Measurements from ENCODE around the gene TXNDC2. TPM values are rescaled to one million over a fixed set of nuclear protein-coding genes. Genes with fewer than 3 reads are reported as not detected.

The TXNDC2 gene
- total and polyA plus RNA-seq, 10 of the 15 experiments (the other 5 are each of a cell fraction or from before 2014, with no cell fraction given): 0.04 to 0.07 (median 0.06) TPM; not detected in 7

- WGBS (ENCODE audit: insufficient coverage, insufficient replicate concordance, low lambda C conversion rate, missing lambda C conversion rate): 71% methylated on average over 4 of the region's 4 CpGs
- TF ChIP-seq USF1 (IDR thresholded peaks at IDR 0.05; ENCODE audit: borderline replicate concordance, extremely low read length, insufficient read depth, low read depth, low read length) (no peak), HDAC2 (IDR thresholded peaks at IDR 0.05) (no peak), JUND (IDR thresholded peaks at IDR 0.05; ENCODE audit: low read depth, low read length) (no peak), SUPT20H (IDR thresholded peaks at IDR 0.05; ENCODE audit: borderline replicate concordance, control insufficient read depth, low read depth, low read length) (no peak), NR2C1 (IDR thresholded peaks at IDR 0.05) (no peak), MTA3 (IDR thresholded peaks at IDR 0.05; ENCODE audit: borderline replicate concordance, low read length) (no peak), HCFC1 (IDR thresholded peaks at IDR 0.05; ENCODE audit: low read length) (no peak), CREM (IDR thresholded peaks at IDR 0.05; ENCODE audit: low read depth) (no peak), E4F1 (IDR thresholded peaks at IDR 0.05; ENCODE audit: borderline replicate concordance, partially characterized antibody) (no peak), RB1 (IDR thresholded peaks at IDR 0.05; ENCODE audit: borderline replicate concordance) (no peak), BCLAF1 (IDR thresholded peaks at IDR 0.05) (no peak)
- Histone ChIP-seq H3K27me3 (replicated peaks in 1 of 2; ENCODE audit: control insufficient read depth in 2 of 2, insufficient read depth in 2 of 2, low read length in 1 of 2) (no peaks in the 10 kb centered on the region), H3K4me2 (ENCODE audit: control insufficient read depth, insufficient read depth) (no peak overlapping the region), H4K20me1 (ENCODE audit: control insufficient read depth, insufficient read depth) (no peaks in the 10 kb centered on the region), H3K27ac (ENCODE audit: control insufficient read depth, insufficient read depth) (no peak overlapping the region), H2AFZ (ENCODE audit: control insufficient read depth, low read depth, low read length) (no peak overlapping the region), H3K4me1 (ENCODE audit: control insufficient read depth, insufficient read depth, low read length) (peaks cover 7% of the 10 kb centered on the region; the same call in 1 of the 2 replicates), H3K9ac (ENCODE audit: control insufficient read depth, insufficient read depth, low read length) (no peak overlapping the region), H3K79me2 (ENCODE audit: control insufficient read depth, insufficient read depth, low read length) (no peaks in the 10 kb centered on the region), H3K36me3 (ENCODE audit: control insufficient read depth in 2 of 2, insufficient read depth in 2 of 2, low read length in 1 of 2) (no peaks in the 10 kb centered on the region), H3K9me3 (replicated peaks; ENCODE audit: control insufficient read depth, insufficient read depth, low read length) (peaks cover 5% of the 10 kb centered on the region; the same call in 1 of the 3 replicates), H3K4me3 (no peak overlapping the region)
- DNase-seq (ENCODE audit: low read depth, low spot score): no peak
- ChIA-PET SMC1A (ENCODE audit: uncharacterized antibody, unreplicated experiment) (interaction anchor here (0.7 to 1.8 kb wide), 2 partner anchors 8 to 9 kb away, joined by 3 to 5 read pairs; no protein-coding TSS in a partner anchor), POLR2A (interaction anchor here (0.7 to 1.0 kb wide), 2 partner anchors 16 to 65 kb away, joined by 3 to 4 read pairs; no protein-coding TSS in a partner anchor), RAD21 (ENCODE audit: unreplicated experiment) (no interaction called here), CTCF (no interaction called here)
- in situ Hi-C loops (cut with MboI): no loop called here
- BruUV-seq (replicated peaks): no TSS peak
- FAIRE-seq: no peak
- intact Hi-C loops (cut with micrococcal nuclease; ENCODE audit: unreplicated experiment): no loop called here
- no peak for ATAC-seq
Observed at GRCh38 chr18:9860682-9861081, 25.1 kb upstream of the TXNDC2 start.
